Hematopoietic multipotent progenitor cell treated with erythropoietin and hydrocortisone succinate and interleukin-3 and kit ligand, for 6 days (in vitro differentiated cells): Measurements from ENCODE around the gene ACER1.

Source experiments
- DNase-seq: peaks from one replicate; pipeline ENCODE4 v3.0.0-alpha.2; 2015

ACER1 gene

GRCh38 chr19:6263735-6264444, 69.5 kb downstream of the ACER1 start:
- no peak for DNase-seq

- DNase-seq: no peak
These were observed 70.1 kb downstream of the ACER1 start for GRCh38 chr19:6263306-6263705.

GRCh38 chr19:6262519-6262918, 70.9 kb downstream of the ACER1 start:
- DNase-seq: no peak

GRCh38 chr19:6261883-6262282, 71.5 kb downstream of the ACER1 start:
- DNase-seq: no peak

GRCh38 chr19:6260912-6261650, 72.3 kb downstream of the ACER1 start:
- peak; percentile 57 for DNase-seq

- no peak for DNase-seq
These were observed 73.0 kb downstream of the ACER1 start for GRCh38 chr19:6260376-6260775.

GRCh38 chr19:6259312-6259861, 74.0 kb downstream of the ACER1 start:
- no peak for DNase-seq

GRCh38 chr19:6258812-6259311, 74.5 kb downstream of the ACER1 start:
- no peak for DNase-seq
